ENCODE results near the gene LRRC63.
"Not testable (repeated sequence)": the region's sequence is repeated elsewhere in the genome, so short reads cannot be mapped to it uniquely, and the experiment has no call there.

GRCh38 chr13:46214741-46215140, 3.0 kb downstream of the LRRC63 start:
- TF ChIP-seq, protein P1, sequence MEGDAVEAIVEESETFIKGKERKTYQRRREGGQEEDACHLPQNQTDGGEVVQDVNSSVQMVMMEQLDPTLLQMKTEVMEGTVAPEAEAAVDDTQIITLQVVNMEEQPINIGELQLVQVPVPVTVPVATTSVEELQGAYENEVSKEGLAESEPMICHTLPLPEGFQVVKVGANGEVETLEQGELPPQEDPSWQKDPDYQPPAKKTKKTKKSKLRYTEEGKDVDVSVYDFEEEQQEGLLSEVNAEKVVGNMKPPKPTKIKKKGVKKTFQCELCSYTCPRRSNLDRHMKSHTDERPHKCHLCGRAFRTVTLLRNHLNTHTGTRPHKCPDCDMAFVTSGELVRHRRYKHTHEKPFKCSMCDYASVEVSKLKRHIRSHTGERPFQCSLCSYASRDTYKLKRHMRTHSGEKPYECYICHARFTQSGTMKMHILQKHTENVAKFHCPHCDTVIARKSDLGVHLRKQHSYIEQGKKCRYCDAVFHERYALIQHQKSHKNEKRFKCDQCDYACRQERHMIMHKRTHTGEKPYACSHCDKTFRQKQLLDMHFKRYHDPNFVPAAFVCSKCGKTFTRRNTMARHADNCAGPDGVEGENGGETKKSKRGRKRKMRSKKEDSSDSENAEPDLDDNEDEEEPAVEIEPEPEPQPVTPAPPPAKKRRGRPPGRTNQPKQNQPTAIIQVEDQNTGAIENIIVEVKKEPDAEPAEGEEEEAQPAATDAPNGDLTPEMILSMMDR (IDR thresholded peaks at IDR 0.05): not testable (repeated sequence)
- not testable (repeated sequence) for TF ChIP-seq POLR2AphosphoS5, POLR2A, EP300 (IDR thresholded peaks at IDR 0.05)

All from upper lobe of left lung (tissue), 4 donors.